HG03135 (cell line): ENCODE results near the gene CFAP410.
"Not testable (repeated sequence)": the region's sequence is repeated elsewhere in the genome, so short reads cannot be mapped to it uniquely, and the experiment has no call there.

Experiments used
- ATAC-seq: cut with Tn5 transposase; IDR thresholded peaks from one replicate; pipeline ENCODE4 v1.9.1; 2021; ENCODE audit warnings: mild to moderate bottlenecking, moderate library complexity; ENCODE audit not compliant: unreplicated experiment

Gene CFAP410

DNA sequence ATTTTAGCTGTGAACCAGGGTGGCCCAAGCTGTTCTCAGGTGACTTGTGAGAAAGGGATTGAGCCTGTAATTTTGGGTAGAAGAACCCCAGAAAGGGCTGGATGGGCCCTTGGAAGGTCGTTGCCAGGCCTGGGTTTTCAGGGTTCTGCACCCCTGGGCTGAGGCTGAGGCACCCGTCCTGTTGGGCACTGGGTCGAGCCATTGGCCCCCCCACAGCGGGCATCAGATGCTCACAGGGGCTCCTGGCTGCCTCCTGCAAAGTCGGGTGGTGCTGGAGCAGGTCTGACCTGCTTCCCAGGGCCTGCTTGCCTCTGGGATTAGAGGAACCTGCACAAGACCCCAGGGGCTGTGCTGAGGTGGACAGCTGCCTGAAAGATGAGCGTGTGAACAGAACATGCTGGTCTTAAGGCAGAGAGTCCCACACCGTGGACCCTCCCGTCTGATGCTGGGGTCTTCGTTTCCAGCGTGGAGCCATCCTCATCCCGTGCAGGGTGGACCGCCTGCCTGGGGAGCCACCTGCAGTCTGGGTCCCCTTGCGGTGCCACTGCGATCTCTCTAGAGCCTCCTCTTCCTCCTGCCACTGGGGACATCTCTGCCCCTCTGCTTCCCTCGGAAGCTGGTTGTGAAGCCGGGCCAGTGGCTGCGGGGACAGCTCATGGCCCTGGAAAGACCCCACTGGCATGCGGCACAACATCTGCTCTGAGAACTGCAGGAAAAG, 12.5 kb upstream of the CFAP410 start:
- no peak for ATAC-seq

DNA sequence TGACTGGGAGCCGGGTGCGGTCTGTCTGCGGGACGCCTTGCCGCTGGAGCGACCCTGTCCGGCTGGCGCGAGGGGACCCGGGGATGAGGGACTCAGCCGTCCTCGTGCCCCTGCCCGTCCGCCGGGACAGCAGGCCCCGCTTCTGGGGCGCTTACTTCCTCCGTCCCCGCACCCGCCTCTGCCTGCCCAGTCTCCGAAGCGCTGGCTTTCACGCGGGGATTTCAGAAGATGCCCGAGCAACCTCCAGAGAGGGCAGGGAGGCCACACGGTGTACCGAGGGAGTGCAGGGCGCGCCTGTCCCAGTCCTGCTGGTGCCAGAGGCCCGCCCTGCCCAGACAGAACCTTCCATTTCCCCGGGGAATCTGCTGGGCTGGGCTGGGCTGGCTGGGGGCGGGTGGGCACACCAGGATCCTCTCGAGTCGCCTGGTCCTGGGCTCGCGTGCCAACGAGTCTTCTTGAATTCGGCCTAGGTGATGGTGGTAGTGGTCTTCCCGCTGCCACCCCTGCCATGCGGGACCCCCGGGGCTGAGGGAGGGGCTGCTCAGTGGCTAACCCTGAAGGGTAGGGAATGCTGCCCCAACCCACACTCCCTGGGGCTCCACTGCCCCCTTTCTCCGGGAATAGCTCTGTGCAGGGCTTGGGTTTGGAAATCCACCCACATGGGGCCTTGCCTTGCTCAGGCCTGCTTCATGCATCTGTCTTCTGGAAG, 11.7 kb upstream of the CFAP410 start:
- ATAC-seq, result no peak

DNA sequence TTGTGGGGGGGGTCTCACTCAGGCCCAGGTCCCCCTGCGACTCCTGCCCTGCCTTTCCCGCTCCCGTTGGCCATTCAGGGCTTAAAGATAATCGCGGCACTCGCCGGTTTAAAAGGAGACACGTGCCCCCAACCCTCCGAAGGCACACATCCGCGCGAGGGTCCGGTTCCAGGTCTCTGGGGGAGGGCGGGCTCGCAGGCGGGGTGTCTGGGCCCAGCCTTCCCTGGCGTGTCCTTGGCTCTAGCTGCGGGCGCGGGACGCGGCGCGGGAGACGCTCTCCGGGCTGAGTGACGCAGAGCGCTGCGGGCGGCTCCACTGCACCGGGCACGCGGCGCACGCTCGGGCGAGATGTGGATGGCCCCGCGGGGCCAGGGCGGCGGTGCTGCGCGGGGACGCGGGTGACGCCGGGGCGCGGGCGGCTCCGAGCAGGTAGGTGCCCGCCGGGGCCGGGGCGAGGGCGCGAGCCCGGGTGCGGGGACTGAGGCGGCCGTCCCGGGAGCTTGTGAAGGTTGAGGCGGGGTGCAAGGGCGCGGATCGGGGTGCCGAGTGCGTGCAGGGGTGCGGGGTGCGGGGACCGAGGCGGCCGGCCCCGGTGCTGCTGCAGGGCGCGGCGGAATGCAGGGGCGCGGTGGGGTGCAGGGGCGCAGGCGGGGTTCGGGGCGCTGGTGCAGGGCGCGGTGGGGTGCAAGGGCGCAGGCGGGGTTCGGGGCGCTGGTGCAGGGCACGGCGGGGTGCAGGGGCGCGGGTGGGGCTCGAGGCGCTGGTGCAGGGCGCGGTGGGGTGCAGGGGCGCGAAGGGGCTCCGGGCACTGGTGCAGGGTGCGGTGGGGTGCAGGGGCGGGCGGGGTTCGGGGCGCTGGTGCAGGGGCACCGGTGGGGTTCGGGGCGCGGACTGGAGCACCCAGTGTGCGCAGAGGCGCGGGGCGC, 10.9 kb upstream of the CFAP410 start:
- no peak for ATAC-seq

DNA sequence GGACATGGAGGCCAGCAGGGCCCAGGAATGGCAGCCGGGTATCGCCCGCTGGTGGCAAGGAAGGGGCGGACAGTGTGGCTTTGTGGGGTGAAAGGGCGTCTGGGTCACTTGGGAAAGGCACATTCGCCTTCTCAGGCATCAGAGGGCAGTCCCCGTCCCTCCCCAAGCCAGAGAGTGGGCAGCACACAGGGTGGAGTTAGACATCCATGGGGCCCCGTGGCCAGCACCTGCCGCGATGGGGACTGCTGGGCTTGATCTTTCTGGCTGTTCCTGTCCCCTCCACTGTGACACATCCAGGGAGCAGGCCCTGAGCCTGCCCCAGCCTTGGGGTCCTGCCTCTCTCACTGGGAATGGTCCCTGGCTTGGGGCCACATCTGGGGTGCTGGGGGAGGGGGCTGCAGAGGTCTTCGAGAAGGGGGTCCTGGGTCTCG, 10.2 kb upstream of the CFAP410 start:
- no peak for ATAC-seq

DNA sequence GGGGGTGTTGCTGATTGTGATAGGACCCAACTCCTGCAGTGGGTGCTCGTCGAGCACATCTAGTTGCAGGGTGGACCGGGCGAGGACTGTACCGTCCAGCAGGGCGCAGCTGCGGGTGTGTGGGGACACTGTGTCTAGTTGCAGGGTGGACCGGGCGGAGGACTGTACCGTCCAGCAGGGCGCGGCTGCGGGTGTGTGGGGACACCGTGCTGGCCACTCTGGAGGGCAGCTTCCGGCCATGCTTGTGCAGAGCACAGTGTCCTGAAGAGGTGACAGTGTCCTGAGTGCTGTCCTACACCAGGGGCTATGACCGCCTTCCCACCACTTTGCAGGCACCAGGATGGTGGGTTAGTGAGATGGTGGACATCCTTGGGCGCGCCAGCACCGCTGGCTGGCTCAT, 9.7 kb upstream of the CFAP410 start:
- no peak for ATAC-seq

DNA sequence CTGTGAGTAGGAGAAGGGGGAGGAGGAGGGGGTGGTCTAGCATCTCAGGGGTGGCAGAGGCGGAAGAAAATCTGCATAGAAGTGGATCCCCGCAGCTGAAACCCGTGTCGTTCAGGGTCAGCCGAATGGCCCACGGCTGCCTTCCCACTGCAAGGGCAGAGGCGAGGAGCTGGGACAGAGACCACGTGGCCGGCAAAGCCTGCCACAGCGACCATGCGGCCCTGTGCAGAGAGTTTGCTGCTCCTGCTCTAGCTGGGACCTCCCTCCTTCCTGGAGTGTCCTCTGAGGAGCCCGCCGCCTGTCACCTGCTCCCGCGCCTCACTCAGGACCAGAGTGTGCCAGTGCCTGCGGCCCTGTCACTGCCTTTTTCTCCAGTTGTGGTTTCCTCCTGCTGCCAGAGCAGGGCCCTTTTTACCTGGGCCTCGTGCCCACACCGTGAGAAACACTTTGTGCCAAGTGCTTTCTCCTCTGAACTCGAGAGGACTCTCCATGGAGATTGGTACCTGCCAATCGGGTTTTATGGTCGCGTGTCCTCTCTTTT, 8.8 kb upstream of the CFAP410 start:
- no peak for ATAC-seq

DNA sequence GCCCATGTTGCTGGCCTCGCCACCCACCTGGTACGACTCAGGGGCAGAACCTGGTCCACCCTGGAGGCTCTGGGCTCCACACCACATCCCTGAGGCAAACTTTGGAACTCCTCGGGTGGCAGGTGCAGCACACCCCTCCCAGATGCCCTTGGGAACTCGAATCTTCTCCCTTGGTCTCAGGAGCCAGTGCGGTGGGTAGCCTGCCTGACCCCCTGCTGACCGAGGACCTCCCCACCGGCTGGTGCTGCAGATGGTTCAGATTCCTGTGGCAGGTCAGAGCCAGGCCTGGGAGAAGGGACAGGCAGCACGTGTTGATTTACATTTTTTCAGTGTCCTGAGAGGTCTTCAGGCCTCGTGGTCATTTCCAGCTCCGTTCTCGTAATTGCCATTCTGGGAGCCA, 6.3 kb upstream of the CFAP410 start:
- ATAC-seq, result no peak

DNA sequence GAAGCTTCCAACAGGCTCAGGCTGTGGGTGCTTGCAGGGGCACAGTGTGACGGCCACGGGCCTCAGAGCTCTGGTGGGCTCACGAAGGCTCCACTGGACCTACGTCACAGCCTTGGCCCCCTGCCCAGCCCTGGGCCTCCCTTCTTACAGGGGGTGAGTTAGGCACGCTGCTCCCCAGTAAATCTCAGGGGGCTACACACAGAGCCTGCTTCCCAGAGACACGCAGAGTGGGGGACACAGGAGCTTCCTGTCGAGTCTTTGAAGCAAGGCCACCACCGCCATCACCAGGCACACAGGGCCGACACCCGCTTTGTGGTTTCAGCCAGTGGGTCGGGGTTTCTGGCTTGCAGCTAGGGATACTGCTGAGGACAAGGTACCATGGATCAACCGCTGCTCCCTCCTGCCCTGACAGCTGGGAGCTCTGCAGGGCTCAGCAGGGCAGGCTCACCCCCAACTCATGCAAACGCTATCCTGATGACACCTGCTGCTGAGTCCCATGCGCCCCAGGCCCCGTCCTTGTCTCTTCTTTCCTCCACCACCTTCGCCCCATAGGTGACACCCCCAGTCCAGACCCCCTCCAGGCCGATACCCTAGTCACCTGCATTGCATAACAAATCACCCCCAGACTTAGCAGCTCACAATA, 5.5 kb upstream of the CFAP410 start:
- no peak for ATAC-seq

DNA sequence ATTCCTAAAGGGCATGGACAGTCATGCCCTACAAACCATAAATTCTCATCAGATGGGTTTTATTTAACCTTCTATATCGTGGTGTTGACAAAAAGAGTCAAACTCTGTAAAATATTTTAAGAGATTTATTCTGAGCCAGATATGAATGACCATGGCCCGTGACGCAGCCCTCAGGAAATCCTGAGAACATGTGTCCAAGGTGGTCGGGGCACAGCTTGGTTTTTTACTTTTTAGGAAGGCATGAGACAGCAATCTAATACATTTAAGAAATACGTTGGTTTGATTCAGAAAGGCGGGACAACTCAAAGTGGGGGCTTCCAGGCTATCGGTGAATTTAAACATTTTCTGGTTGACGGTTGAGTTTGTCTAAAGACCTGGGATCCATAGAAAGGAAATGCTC, 3.8 kb upstream of the CFAP410 start:
- not testable (repeated sequence) for ATAC-seq

DNA sequence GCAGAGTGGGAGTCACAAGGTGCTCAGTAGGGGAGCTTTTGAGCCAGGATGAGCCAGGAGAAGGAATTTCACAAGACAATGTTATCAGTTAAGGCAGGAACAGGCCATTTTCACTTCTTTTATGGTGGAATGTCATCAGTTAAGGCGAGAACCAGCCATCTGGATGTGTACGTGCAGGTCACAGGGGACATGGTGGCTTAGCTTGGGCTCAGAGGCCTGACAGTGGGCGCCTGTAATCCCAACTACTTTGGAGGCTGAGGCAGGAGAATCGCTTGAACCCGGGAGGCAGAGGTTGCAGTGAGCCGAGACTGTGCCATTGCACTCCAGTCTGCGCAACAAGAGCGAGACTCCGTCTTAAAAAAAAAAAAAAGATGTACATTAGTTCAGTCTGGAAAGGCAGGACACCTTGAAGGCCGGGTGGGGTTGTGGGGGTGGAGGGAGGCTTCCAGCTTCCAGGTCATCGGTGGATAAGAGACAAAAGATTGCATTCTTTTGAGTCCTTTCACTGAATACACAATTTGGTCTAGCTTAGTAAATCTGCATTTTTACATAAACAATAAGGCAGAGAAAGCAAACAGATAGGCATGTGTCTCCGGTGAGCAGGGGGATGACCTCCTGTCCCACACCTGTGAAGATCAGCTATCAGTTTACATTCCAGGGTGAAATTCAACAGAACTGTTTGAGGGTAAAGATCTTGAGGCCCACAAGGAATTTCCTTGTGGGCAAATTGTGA, 2.7 kb upstream of the CFAP410 start:
- not testable (repeated sequence) for ATAC-seq

DNA sequence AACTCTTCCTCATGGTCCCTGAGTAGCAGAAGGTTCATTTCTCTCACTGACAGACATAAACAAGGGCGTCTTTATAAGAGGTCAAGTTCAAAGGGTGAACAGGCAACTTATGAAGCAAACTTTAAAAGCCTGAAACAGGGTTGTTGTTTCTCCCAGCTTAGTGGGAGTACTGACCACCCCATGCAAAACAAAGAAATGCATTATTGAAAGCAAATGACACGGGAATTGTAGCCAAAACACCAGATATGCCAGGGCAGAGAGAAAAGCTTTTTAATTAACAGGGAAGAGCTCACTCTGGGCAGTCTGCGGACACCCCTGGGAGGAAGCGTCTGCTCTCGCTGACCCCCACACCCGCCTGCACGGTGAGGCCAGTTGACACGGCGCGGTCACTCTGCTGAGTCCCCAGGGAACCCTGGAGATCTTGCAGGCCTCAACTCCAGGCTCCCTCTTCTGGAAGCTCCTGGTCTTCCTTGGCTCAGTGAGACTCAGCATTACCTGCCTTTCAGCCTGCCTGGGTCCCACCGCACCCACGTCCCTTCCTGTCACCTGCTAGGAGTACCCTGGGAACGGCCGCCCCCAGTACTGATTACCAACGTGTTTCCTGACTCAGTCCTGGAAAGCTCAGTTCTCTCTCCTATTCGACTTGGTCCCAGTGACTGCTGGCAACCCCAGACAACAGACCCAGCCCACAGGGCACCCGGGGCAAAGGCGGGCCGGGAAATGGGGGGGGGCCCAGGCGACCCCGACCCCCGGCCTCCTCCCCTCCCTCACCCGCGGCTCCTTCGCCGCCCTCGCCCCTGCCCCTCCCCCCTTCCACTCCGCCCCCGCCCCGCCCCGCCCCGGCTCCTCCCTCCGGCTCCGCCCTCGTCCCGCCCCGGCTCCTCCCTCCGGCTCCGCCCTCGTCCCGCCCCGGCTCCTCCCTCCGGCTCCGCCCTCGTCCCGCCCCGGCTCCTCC, 972 bp downstream of the CFAP410 start:
- no peak for ATAC-seq

DNA sequence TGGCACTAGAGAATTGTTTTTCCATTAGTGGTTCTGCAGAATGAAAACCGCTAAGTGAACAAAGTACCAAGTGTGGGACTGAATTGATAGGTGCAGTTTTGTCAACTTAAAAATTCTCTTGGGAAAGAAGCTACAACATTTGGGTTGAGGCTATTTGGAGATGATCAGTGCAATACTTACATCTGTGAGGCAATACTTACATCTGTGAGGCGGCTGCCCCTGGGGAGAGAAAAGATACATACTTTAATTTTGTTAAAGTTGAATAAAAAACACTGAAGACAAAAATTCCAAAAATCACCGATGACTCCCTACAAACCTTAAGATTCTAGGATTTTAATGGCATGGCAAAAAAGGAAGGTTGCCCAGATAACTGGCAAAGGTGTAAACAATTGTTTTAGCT, 1.7 kb downstream of the CFAP410 start:
- no peak for ATAC-seq

DNA sequence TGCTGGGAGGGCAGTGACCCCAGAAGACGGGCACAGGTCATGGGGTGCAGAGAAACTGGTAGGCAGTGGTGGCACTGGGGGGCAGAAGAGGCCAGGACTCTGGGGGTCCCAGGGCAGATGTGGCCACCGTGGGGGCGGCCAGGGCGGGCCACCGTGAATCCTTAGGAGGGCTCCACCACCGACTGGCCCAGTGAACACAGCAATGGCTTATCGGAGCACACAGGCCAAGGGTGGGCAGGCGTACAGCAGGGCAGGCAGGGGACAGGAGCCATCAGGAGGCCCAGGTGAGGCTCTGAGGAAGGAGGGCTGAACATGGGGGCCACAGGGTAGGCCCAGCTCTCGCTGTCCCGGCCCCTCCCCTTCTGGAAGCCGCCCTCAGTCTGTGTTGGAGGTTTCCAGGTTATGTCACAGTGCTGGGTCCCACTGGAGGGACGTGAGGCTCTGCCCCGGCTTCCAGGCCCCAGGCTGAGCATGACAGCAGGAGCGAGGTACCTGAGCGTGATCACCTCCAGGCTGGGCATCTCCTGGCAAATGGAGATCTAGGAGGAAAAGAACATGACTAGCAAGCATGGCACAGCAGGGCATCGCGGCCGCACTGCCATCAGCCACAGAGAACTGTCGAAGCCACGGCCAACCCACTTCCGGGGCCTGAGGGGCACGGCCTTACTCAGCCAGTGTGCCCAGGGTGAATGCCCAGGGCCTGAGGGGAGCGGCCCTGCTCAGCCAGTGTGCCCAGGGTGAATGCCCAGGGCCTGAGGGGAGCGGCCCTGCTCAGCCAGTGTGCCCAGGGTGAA, 3.7 kb downstream of the CFAP410 start:
- no peak for ATAC-seq

DNA sequence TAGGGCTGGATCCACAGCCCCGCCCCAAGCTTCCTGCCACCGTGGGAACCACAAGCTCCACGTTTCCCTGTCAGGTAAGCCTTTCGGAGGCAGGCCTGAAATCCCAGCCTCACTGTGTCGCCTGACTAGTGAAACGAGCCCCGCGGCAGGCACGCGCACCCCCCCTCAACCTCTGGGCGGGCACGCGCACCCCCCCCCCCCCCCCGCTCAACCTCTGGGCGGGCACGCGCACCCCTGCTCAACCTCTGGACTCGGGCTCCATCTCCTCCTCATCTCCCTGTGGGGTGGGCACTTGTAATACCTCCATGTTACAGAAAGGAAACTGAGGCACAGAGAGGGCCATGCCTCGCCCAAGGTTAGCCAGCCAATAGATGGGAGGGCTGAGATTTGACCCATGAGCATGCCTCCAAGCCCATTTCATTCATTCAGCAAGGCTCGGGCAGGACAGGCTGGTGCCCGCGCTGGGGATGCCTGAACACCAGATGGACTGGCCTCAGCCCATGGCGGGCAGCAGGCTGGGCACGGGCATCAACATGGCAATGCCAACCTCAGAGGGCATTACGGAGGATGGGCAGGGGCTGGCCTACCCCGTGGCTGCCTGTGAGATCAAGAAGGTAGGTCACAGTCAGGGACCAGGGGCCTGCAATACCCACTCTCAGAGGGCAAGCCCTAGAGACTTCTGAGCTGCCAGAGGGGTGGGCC, 4.7 kb downstream of the CFAP410 start:
- ATAC-seq, result no peak

DNA sequence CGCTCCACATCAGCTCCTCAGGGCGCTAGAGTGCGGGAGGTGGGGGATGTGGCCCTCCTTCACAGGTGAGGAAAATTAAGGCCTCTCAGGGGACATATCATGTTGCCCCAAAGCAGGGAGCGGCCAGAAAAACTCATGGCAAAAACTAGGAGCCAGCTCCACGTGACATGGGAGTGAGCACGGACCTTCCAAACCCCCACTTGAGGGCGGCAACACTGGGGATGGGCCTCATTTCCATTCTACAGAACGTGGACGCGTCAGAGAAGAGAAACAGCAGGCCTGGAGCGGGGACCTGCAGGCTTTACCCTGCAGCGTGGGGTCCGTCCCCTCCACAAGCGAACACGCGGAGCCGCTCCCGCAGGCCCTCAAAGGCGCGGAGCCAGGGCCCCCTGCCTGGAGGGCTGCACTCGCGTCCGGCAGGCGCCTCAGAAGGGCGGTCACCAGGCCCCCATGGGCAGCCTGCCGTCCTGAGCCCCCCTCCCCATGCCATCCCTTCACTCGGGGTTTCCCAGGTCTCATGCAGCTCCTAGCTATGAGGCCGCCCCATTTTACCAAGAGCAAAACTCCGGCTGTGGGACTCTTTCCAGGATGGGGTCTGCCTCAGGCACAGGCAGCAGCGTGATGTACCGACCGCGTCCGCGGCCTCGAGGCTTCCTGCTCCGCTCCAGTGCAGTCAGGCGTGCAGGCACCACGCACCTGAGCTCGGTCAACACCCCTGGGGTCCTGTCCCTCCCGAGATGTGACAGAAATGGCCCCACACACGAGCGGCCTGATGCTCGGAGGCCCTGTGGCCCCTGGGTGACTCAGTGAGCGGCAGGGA, 5.5 kb downstream of the CFAP410 start:
- no peak for ATAC-seq

DNA sequence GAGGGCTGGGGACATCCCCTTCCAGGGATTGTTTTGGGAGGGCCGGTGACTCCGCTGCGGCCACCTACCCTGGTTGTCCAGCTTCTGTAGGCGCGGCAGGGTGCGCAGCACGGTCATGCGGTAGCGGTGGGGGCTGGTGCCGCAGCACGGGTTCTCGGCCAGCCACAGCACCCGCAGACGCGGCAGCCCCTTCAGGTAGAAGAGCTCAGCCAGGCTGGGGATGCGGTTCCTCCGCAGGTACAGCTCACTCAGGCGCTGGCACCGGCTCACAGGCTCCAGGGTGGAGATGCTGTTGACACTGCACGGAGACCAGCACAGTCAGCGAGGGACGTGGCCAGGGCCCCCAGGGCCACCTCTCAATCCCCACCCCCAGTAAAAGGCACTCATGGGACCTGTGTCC, 6.2 kb downstream of the CFAP410 start:
- ATAC-seq, result no peak

DNA sequence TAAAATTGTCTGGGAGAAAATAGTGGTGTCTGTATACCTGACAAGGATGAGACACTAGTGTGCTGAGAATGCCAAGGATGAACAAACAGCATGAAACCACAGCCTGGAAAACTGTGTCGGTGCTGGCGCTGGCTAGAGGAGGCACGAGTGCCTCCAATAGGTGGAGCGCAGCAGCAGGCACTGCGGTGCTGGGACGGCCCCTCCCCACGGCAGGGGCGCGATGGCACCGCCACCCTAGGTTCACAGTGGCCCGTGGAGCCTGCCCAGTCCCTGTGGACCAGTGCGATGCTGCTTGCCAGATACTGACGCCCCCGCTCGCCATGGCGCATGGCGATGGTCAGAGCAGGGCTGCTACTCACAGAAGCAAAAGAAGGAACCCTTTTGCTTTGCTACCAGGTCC, 6.8 kb downstream of the CFAP410 start:
- no peak for ATAC-seq
